Esophagus muscularis mucosa (tissue), 4 donors: Measurements from ENCODE around the gene RELA. TPM values are rescaled to one million over a fixed set of nuclear protein-coding genes. Genes with fewer than 3 reads are reported as not detected.

Experiments used
- DNase-seq: peaks from one replicate; pipeline ENCODE4 v3.0.0-alpha.2; 2017; ENCODE audit errors: extremely low spot score
- H3K27ac ChIP-seq, 4 donors: fragments of 200-600 bp; sonication (generic); replicated peaks in 1 of 4; 1 replicate in 3 of 4; 2 replicates in 1 of 4; pipeline ENCODE4 v1.5.1; 2016 to 2019; ENCODE audit warnings: mild to moderate bottlenecking in 1 of 4
- H3K27me3 ChIP-seq, 4 donors: fragments of 200-600 bp; sonication (generic); one replicate each; pipeline versions ENCODE4 v1.5.1 to v1.6.0; 2016 to 2019
- H3K36me3 ChIP-seq, 4 donors: fragments of 200-600 bp; sonication (generic); one replicate each; pipeline ENCODE4 v1.5.1; 2016 to 2019
- H3K4me1 ChIP-seq, 4 donors: fragments of 200-600 bp; sonication (generic); one replicate each; pipeline ENCODE4 v1.5.1; 2016 to 2019
- H3K4me3 ChIP-seq, 4 donors: fragments of 200-600 bp; sonication (generic); 1 replicate in 2 of 4; 2 replicates in 2 of 4; pipeline ENCODE4 v1.5.1; 2016 to 2019; ENCODE audit warnings: mild to moderate bottlenecking in 4 of 4, moderate library complexity in 1 of 4
- H3K9me3 ChIP-seq, 4 donors: fragments of 200-600 bp; sonication (generic); 1 replicate in 3 of 4; 2 replicates in 1 of 4; pipeline ENCODE4 v1.5.1; 2016 to 2019
- CTCF ChIP-seq, 3 experiments: fragments of 200-600 bp in 2 of 3; fragments of 450-650 bp in 1 of 3; sonication (generic) in 2 of 3; IDR thresholded peaks; one replicate each; pipeline ENCODE4 v1.5.1; 2017 to 2019; ENCODE audit warnings: antibody characterized with exemption in 3 of 3, mild to moderate bottlenecking in 2 of 3, moderate library complexity in 1 of 3
- EP300 ChIP-seq: sonication (generic); formaldehyde crosslinking; IDR thresholded peaks from one replicate; pipeline ENCODE4 v1.6.1; 2017; ENCODE audit warnings: antibody characterized with exemption
- POLR2A ChIP-seq: fragments of 450-650 bp; IDR thresholded peaks from one replicate; pipeline ENCODE4 v1.6.1; 2017; ENCODE audit warnings: antibody characterized with exemption, moderate library complexity, mild to moderate bottlenecking, low read depth
- POLR2AphosphoS5 ChIP-seq, 2 donors: sonication (generic); formaldehyde crosslinking; IDR thresholded peaks; one replicate each; pipeline ENCODE4 v1.6.1; 2017; ENCODE audit warnings: antibody characterized with exemption in 2 of 2
- WGBS: methylation state at CpG from one replicate; pipeline ENCODE4 v1.1.5; 2018; 5-methylcytosine and 5-hydroxymethylcytosine counted together
- intact Hi-C: fragments of 100-400 bp; cut with DNase I; formaldehyde crosslinking; loops from one replicate; pipeline ENCODE4 v1.15.1; 2023
- total RNA-seq, 4 donors: library from RNA; depleted of rRNA; stranded (reverse); fragments of >200 nt; gene quantifications; one replicate each; pipeline versions ENCODE4 v1.1.0 to v1.2.1, GENCODE V29; 2016

Gene RELA
- total RNA-seq, 4 donors from 2014 or later, result 51.5 to 84.6 (median 82.1) TPM

- intact Hi-C loops, result loop anchor here (2.0 kb wide), 1 partner anchor 41 kb away; no protein-coding TSS in a partner anchor
- peak overlapping the region; percentile 87 to 97 (median 94) for H3K27ac ChIP-seq
Measured at GRCh38 chr11:65615950-65616574, 46.7 kb downstream of the RELA start.

DNA sequence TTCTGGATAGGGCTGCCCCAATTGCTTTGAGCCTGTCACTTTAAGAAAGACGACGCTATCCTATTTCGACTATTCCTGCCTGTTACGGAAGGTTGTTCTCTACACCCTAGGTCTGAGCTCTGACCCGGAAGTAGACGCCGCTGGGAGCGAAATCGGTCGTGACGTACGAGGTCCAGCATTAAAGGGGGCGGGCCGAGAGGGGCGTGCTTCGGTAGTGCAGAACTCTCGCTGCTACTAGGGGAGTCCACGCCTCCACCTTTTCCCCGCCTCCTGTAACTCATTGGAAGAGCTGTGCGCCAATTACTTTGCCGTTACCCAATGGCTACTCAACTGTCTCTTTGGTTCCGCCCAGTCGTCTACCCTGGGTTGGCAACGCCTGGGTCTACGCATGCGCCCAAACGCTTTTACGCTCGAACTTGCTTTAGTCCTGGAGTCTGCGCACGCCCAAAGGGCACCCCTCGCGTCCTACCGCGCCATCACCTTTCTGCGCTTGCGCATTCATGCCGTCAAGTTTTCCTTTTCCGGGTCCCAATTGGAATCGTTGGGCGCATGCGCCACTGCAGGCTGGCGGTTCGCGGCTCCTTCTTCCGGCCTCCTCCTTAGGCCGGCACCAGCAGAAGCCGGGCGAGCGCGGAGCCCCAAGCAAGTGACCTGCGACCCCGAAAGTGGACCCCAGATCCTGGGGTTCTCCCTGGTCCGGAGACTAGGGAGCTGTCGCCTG lies 47.3 kb downstream of the RELA start, which contains the start of gene PCNX3:
Gene PCNX3 (plus strand): TSS at position 548 of the 721 bp plus-strand sequence. CDS start 536 bp downstream, outside the sequence.
- no peaks in the 10 kb centered on the region for H3K9me3 ChIP-seq
- H3K27ac ChIP-seq, result peak within 1 kb of the TSS; percentile 87 to 97 (median 96)
- peaks cover 26 to 51% (median 49%) of the 10 kb centered on the region in 4 donors for H3K36me3 ChIP-seq
- no peaks in the 10 kb centered on the region for H3K27me3 ChIP-seq
- DNase-seq, result peak; percentile 100
- TF ChIP-seq CTCF (IDR thresholded peaks at IDR 0.05) (peak in 1 of 3 experiments; percentile 35), POLR2AphosphoS5 (IDR thresholded peaks at IDR 0.05) (peak; percentile 88 to 95), POLR2A (peak; percentile 19), EP300 (no peak)
- H3K4me1 ChIP-seq, result peaks cover 40 to 60% (median 55%) of the 10 kb centered on the region in 4 donors
- intact Hi-C loops, result loop anchor here (2.0 kb wide), 1 partner anchor 41 kb away; no protein-coding TSS in a partner anchor
- 0% methylated on average over 36 of the region's 55 CpGs for WGBS
- H3K4me3 ChIP-seq, result peak within 1 kb of the TSS; percentile 72 to 96 (median 82)

More at GRCh38 chr11:65615950-65616574, 46.7 kb downstream of the RELA start:
- 0% methylated on average over 18 of the region's 50 CpGs for WGBS
- Histone ChIP-seq H3K9me3 (no peaks in the 10 kb centered on the region), H3K36me3 (peaks cover 26 to 57% (median 55%) of the 10 kb centered on the region in 4 donors), H3K4me1 (peaks cover 33 to 53% (median 48%) of the 10 kb centered on the region in 4 donors), H3K27me3 (no peaks in the 10 kb centered on the region), H3K4me3 (peak overlapping the region; percentile 72 to 96 (median 82))
- TF ChIP-seq CTCF (IDR thresholded peaks at IDR 0.05) (no peak), EP300 (no peak), POLR2AphosphoS5 (IDR thresholded peaks at IDR 0.05) (no peak), POLR2A (no peak)
- no peak for DNase-seq

GRCh38 chr11:65613091-65613928 lies 49.4 kb downstream of the RELA start:
- 3% methylated on average over 7 of the region's 43 CpGs for WGBS
- Histone ChIP-seq H3K27ac (peak overlapping the region; percentile 87 to 97 (median 96)), H3K36me3 (peaks cover 12 to 47% (median 42%) of the 10 kb centered on the region in 4 donors), H3K4me1 (peaks cover 58 to 75% (median 73%) of the 10 kb centered on the region in 4 donors), H3K9me3 (no peaks in the 10 kb centered on the region), H3K27me3 (no peaks in the 10 kb centered on the region), H3K4me3 (peak overlapping the region; percentile 72 to 96 (median 80))
- DNase-seq, result no peak
- intact Hi-C loops, result no loop called here
- TF ChIP-seq POLR2A (no peak), CTCF (IDR thresholded peaks at IDR 0.05) (no peak), EP300 (no peak), POLR2AphosphoS5 (IDR thresholded peaks at IDR 0.05) (no peak)

DNA sequence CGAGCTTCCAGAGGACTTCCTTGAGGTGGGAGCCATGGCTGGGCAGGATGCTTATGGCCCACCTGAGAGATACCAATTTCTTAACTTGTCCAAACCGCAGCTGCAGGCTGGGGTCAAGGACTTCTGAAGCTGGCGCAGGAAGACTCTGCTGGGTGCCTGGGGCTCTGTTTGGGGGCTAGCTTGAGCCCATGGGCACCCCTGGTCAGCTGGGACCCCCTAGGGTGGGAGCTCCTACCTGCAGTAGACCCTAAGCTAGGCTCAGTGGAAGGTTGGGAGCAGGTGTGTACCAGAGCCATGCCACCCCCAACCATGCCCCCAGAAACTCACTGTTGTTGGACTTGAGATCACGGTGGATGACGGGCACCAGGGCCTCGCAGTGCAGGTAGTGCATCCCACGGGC lies 50.0 kb downstream of the RELA start:
- Histone ChIP-seq H3K4me1 (peaks cover 64 to 81% (median 78%) of the 10 kb centered on the region in 4 donors), H3K27ac (peak overlapping the region; percentile 87 to 97 (median 96)), H3K4me3 (peak overlapping the region; percentile 72 to 96 (median 80)), H3K27me3 (no peaks in the 10 kb centered on the region), H3K9me3 (no peaks in the 10 kb centered on the region), H3K36me3 (peaks cover 10 to 47% (median 41%) of the 10 kb centered on the region in 4 donors)
- no peak for TF ChIP-seq CTCF (IDR thresholded peaks at IDR 0.05)
- no peak for TF ChIP-seq POLR2AphosphoS5 (IDR thresholded peaks at IDR 0.05)
- no peak for TF ChIP-seq POLR2A
- TF ChIP-seq EP300, result no peak
- intact Hi-C loops, result no loop called here
- WGBS, result 43% methylated on average over 1 of the region's 7 CpGs
- DNase-seq, result no peak
